Chondrocyte (in vitro differentiated cells): ENCODE results near the gene CLP1. TPM values are rescaled to one million over a fixed set of nuclear protein-coding genes. Genes with fewer than 3 reads are reported as not detected.

Experiments
- DNase-seq: peaks from one replicate; pipeline ENCODE4 v3.0.0; 2021; ENCODE audit warnings: mixed read lengths, low spot score
- H3K27ac Mint-ChIP-seq: one replicate; pipeline ENCODE4 v1.8.0; 2021; ENCODE audit warnings: mild to moderate bottlenecking, moderate library complexity, mixed read lengths; ENCODE audit not compliant: unreplicated experiment
- H3K27me3 Mint-ChIP-seq: 2 replicates; pipeline ENCODE4 v1.8.0; 2021; ENCODE audit warnings: low read depth, mixed read lengths
- H3K36me3 Mint-ChIP-seq: 2 replicates; pipeline ENCODE4 v1.8.0; 2021; ENCODE audit warnings: low read depth, mixed read lengths
- H3K4me1 Mint-ChIP-seq: 2 replicates; pipeline ENCODE4 v1.8.0; 2021; ENCODE audit warnings: low read depth, mild to moderate bottlenecking, mixed read lengths
- H3K4me3 Mint-ChIP-seq: one replicate; pipeline ENCODE4 v1.8.0; 2021; ENCODE audit warnings: mild to moderate bottlenecking, moderate library complexity, mixed read lengths; ENCODE audit not compliant: unreplicated experiment
- H3K9me3 Mint-ChIP-seq: 2 replicates; pipeline ENCODE4 v1.8.0; 2021; ENCODE audit warnings: low read depth, mixed read lengths
- CTCF ChIP-seq: fragments of 200-600 bp; sonication (generic); IDR thresholded peaks from 2 replicates; pipeline ENCODE4 v1.5.0; 2021; ENCODE audit warnings: antibody characterized with exemption, mild to moderate bottlenecking, moderate library complexity
- total RNA-seq: library from RNA; stranded (reverse); gene quantifications from 3 replicates; pipeline ENCODE4 v1.2.1, GENCODE V29; 2021

CLP1 gene
- total RNA-seq, 1 donor from 2014 or later: 14.9 TPM

- Mint-ChIP-seq H3K4me3 (no peak overlapping the region), H3K4me1 (no peaks in the 10 kb centered on the region), H3K9me3 (no peaks in the 10 kb centered on the region), H3K36me3 (no peaks in the 10 kb centered on the region), H3K27me3 (peaks cover 8% of the 10 kb centered on the region), H3K27ac (no peak overlapping the region)
- DNase-seq: no peak
- TF ChIP-seq CTCF: no peak
Observed at GRCh38 chr11:57618438-57618837, 39.1 kb upstream of the CLP1 start.

GRCh38 chr11:57619331-57619730 lies 38.2 kb upstream of the CLP1 start:
- DNase-seq: no peak
- no peaks in the 10 kb centered on the region for H3K4me1 Mint-ChIP-seq
- H3K4me3 Mint-ChIP-seq: no peak overlapping the region
- no peak overlapping the region for H3K27ac Mint-ChIP-seq
- peak; percentile 15 for TF ChIP-seq CTCF
- H3K27me3 Mint-ChIP-seq: peaks cover 6% of the 10 kb centered on the region
- H3K36me3 Mint-ChIP-seq: no peaks in the 10 kb centered on the region
- no peaks in the 10 kb centered on the region for H3K9me3 Mint-ChIP-seq

DNA sequence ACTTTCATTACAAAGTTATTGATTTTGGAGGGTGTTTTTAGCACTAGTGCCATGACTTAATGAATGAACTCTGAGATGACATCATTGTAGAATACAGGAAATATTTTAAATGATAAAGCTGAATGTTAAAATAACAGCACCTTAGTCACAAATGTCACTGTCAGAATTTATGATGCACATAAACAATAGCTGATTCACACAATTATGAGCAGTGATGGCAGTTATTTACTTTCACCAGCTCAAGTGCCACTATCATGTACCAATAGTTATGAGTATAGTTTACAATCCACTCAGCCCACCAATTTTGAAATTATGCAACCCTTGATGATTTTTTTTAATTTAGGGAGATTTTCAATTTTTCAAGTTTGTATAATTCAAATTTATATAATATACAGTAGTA lies 37.1 kb upstream of the CLP1 start:
- peaks cover 6% of the 10 kb centered on the region for H3K27me3 Mint-ChIP-seq
- no peak overlapping the region for H3K27ac Mint-ChIP-seq
- no peaks in the 10 kb centered on the region for H3K9me3 Mint-ChIP-seq
- no peak for DNase-seq
- H3K4me3 Mint-ChIP-seq: no peak overlapping the region
- no peak for TF ChIP-seq CTCF
- no peaks in the 10 kb centered on the region for H3K4me1 Mint-ChIP-seq
- H3K36me3 Mint-ChIP-seq: no peaks in the 10 kb centered on the region

GRCh38 chr11:57622263-57622662 lies 35.3 kb upstream of the CLP1 start:
- no peaks in the 10 kb centered on the region for H3K4me1 Mint-ChIP-seq
- H3K36me3 Mint-ChIP-seq: no peaks in the 10 kb centered on the region
- no peaks in the 10 kb centered on the region for H3K9me3 Mint-ChIP-seq
- no peak overlapping the region for H3K4me3 Mint-ChIP-seq
- no peak for DNase-seq
- H3K27ac Mint-ChIP-seq: no peak overlapping the region
- TF ChIP-seq CTCF: no peak
- peaks cover 3% of the 10 kb centered on the region for H3K27me3 Mint-ChIP-seq

DNA sequence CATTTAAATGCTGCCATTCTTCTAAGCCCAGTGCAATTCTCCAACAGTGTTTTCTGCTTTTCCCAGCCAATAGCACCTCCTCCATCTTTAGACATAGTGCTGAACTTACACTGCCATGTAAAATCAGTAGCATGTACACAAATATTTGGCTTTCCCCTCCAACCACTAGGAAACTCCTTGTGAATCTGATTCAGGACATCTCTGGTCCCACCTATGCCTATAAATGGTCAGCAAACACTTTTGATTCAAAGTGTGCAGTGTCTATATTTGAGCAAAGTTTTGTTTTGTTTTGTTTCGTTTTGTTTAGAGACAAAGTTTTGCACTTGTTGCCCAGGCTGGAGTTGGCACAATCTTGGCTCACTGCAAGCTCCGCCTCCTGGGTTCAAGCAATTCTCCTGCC lies 32.7 kb upstream of the CLP1 start:
- peaks cover 5% of the 10 kb centered on the region for H3K27me3 Mint-ChIP-seq
- no peak for TF ChIP-seq CTCF
- no peaks in the 10 kb centered on the region for H3K9me3 Mint-ChIP-seq
- no peaks in the 10 kb centered on the region for H3K4me1 Mint-ChIP-seq
- no peak overlapping the region for H3K27ac Mint-ChIP-seq
- H3K4me3 Mint-ChIP-seq: no peak overlapping the region
- no peaks in the 10 kb centered on the region for H3K36me3 Mint-ChIP-seq
- DNase-seq: no peak
